DND-41 (cell line): ENCODE measurements around the gene XRN2.

Experiments
- ATAC-seq: fragments of 200-7000 bp; cut with Tn5 transposase; 3 replicates; pipeline ENCODE4 v1.9.1; 2021; ENCODE audit warnings: low read depth; ENCODE audit not compliant: insufficient read depth
- DNase-seq: peaks from one replicate; pipeline ENCODE4 v3.0.0-alpha.2; 2020
- H2AFZ ChIP-seq: 2 replicates; pipeline ENCODE4 v1.6.0; 2012; ENCODE audit warnings: low read depth, low read length
- H3K27ac ChIP-seq: 2 replicates; pipeline ENCODE4 v1.5.1; 2012; ENCODE audit warnings: low read length, inconsistent platforms
- H3K27me3 ChIP-seq: fragments of 200-600 bp; sonication (generic); 2 replicates; pipeline ENCODE4 v1.6.0; 2012; ENCODE audit warnings: low read length, mild to moderate bottlenecking, inconsistent platforms; ENCODE audit not compliant: insufficient read depth, poor library complexity
- H3K36me3 ChIP-seq: 2 replicates; pipeline ENCODE4 v1.5.1; 2012; ENCODE audit warnings: low read length, inconsistent platforms; ENCODE audit not compliant: insufficient read depth
- H3K4me1 ChIP-seq: 2 replicates; pipeline ENCODE4 v1.5.1; 2012; ENCODE audit warnings: mild to moderate bottlenecking, low read length; ENCODE audit not compliant: insufficient read depth
- H3K4me2 ChIP-seq: 2 replicates; pipeline ENCODE4 v1.6.0; 2012; ENCODE audit warnings: mild to moderate bottlenecking, moderate library complexity, low read length, inconsistent platforms; ENCODE audit not compliant: insufficient read depth
- H3K4me3 ChIP-seq, 2 experiments: fragments of 200-600 bp in 1 of 2; shearing (Covaris generic) in 1 of 2; 2 replicates each; pipeline ENCODE4 v1.5.1; 2012 to 2016; ENCODE audit warnings: inconsistent platforms in 2 of 2, low read length in 2 of 2, mild to moderate bottlenecking in 2 of 2, low read depth in 1 of 2, moderate library complexity in 1 of 2
- H3K79me2 ChIP-seq: 2 replicates; pipeline ENCODE4 v1.6.0; 2012; ENCODE audit warnings: low read length, inconsistent platforms; ENCODE audit not compliant: insufficient read depth
- H3K9ac ChIP-seq: 2 replicates; pipeline ENCODE4 v1.6.0; 2012; ENCODE audit warnings: low read depth, mild to moderate bottlenecking, inconsistent platforms, low read length, moderate library complexity
- H3K9me3 ChIP-seq: 2 replicates; pipeline ENCODE4 v1.5.1; 2012; ENCODE audit warnings: low read length, moderate library complexity, mild to moderate bottlenecking, inconsistent platforms; ENCODE audit not compliant: insufficient read depth, severe bottlenecking
- H4K20me1 ChIP-seq: 2 replicates; pipeline ENCODE4 v1.6.0; 2012; ENCODE audit warnings: low read length; ENCODE audit not compliant: insufficient read depth
- EZH2 ChIP-seq: IDR thresholded peaks from 3 replicates; pipeline ENCODE4 v1.6.1; 2012; ENCODE audit warnings: borderline replicate concordance, low read depth, mild to moderate bottlenecking, moderate library complexity, low read length, inconsistent platforms; ENCODE audit not compliant: severe bottlenecking
- TF ChIP-seq, protein P1 (sequence below): IDR thresholded peaks from 2 replicates; pipeline ENCODE4 v1.5.1; 2012; ENCODE audit warnings: borderline replicate concordance, low read length, moderate library complexity, mild to moderate bottlenecking; ENCODE audit not compliant: poor library complexity, severe bottlenecking; ENCODE audit errors: extremely low read depth

XRN2 gene

DNA sequence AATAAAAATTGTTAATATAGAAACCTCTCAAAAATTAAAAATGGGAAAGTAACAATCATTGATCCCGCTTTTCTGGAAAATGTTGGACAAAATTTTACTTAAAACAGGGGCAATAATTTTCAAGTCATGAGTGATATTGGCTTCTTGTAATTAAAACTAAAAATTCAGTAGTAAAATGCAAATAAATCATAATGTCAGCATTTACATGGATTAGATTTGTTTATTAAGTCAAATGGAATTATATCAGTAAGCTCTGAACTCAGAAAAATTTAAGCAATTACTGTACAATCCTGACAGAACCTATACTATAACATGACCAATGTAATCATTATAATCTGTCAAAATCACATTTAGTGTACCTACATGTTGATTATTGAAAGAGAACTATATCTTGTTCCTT lies 134.1 kb downstream of the XRN2 start:
- Histone ChIP-seq H3K36me3 (no peaks in the 10 kb centered on the region), H3K4me1 (no peaks in the 10 kb centered on the region), H3K9ac (no peak overlapping the region), H2AFZ (no peak overlapping the region), H3K4me3 (no peak overlapping the region), H4K20me1 (no peaks in the 10 kb centered on the region), H3K79me2 (no peaks in the 10 kb centered on the region), H3K4me2 (no peak overlapping the region), H3K27ac (no peak overlapping the region), H3K27me3 (peaks cover 3% of the 10 kb centered on the region), H3K9me3 (no peaks in the 10 kb centered on the region)
- no peak for TF ChIP-seq EZH2
- TF ChIP-seq, protein P1, sequence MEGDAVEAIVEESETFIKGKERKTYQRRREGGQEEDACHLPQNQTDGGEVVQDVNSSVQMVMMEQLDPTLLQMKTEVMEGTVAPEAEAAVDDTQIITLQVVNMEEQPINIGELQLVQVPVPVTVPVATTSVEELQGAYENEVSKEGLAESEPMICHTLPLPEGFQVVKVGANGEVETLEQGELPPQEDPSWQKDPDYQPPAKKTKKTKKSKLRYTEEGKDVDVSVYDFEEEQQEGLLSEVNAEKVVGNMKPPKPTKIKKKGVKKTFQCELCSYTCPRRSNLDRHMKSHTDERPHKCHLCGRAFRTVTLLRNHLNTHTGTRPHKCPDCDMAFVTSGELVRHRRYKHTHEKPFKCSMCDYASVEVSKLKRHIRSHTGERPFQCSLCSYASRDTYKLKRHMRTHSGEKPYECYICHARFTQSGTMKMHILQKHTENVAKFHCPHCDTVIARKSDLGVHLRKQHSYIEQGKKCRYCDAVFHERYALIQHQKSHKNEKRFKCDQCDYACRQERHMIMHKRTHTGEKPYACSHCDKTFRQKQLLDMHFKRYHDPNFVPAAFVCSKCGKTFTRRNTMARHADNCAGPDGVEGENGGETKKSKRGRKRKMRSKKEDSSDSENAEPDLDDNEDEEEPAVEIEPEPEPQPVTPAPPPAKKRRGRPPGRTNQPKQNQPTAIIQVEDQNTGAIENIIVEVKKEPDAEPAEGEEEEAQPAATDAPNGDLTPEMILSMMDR = no peak
- DNase-seq (no peak), ATAC-seq (no peak)

- no peaks in the 10 kb centered on the region for H3K4me1 ChIP-seq
- no peak overlapping the region for H3K27ac ChIP-seq
- H3K4me2 ChIP-seq = no peak overlapping the region
- TF ChIP-seq, protein P1 = no peak
- H3K9ac ChIP-seq = no peak overlapping the region
- H3K4me3 ChIP-seq = no peak overlapping the region
- H3K36me3 ChIP-seq = no peaks in the 10 kb centered on the region
- H4K20me1 ChIP-seq = no peaks in the 10 kb centered on the region
- no peak for DNase-seq
- H2AFZ ChIP-seq = no peak overlapping the region
- no peak for ATAC-seq
- no peaks in the 10 kb centered on the region for H3K9me3 ChIP-seq
- H3K27me3 ChIP-seq = peaks cover 3% of the 10 kb centered on the region
- H3K79me2 ChIP-seq = no peaks in the 10 kb centered on the region
Measured at GRCh38 chr20:21437816-21438215, 134.7 kb downstream of the XRN2 start.
